Stimulated activated naive B cell treated with anti-CD40 and anti-IgM and Interleukin-4, amounts not matched to agents 10 μg/mL and 1 μg/mL and 100 μg/mL, for 72 hours (primary cell): ENCODE results near the gene NOSIP.

Experiments
- ATAC-seq, 2 donors: fragments of 150-1000 bp; cut with Tn5 transposase; replicated peaks; 2 replicates each; pipeline ENCODE4 v1.10.0; 2021; ENCODE audit warnings: moderate library complexity in 1 of 2
- DNase-seq: peaks from one replicate; pipeline ENCODE4 v3.0.0; 2021
- H3K27ac Mint-ChIP-seq: one replicate; pipeline ENCODE4 v1.8.0; 2022; ENCODE audit warnings: mild to moderate bottlenecking, mixed read lengths
- H3K27me3 Mint-ChIP-seq, 2 donors: one replicate each; pipeline ENCODE4 v1.8.0; 2022; ENCODE audit warnings: mixed read lengths in 2 of 2
- H3K36me3 Mint-ChIP-seq, 2 donors: one replicate each; pipeline ENCODE4 v1.8.0; 2022; ENCODE audit warnings: mixed read lengths in 2 of 2, mild to moderate bottlenecking in 1 of 2
- H3K4me1 Mint-ChIP-seq, 2 donors: one replicate each; pipeline ENCODE4 v1.8.0; 2022; ENCODE audit warnings: mixed read lengths in 2 of 2, mild to moderate bottlenecking in 1 of 2
- H3K4me3 Mint-ChIP-seq, 2 donors: one replicate each; pipeline ENCODE4 v1.8.0; 2022; ENCODE audit warnings: mild to moderate bottlenecking in 2 of 2, mixed read lengths in 2 of 2, moderate library complexity in 1 of 2
- H3K9me3 Mint-ChIP-seq, 2 donors: one replicate each; pipeline ENCODE4 v1.8.0; 2022; ENCODE audit warnings: mixed read lengths in 2 of 2, mild to moderate bottlenecking in 1 of 2

The NOSIP gene

GRCh38 chr19:49536921-49537462 lies 43.4 kb downstream of the NOSIP start:
- Mint-ChIP-seq H3K4me1 (peaks cover 20 to 48% of the 10 kb centered on the region in 2 donors), H3K4me3 (no peak overlapping the region), H3K27ac (no peak overlapping the region)

GRCh38 chr19:49534632-49535385 lies 45.5 kb downstream of the NOSIP start:
- H3K4me3 Mint-ChIP-seq = peak overlapping the region; percentile 84 to 87

More at GRCh38 chr19:49536921-49537462, 43.4 kb downstream of the NOSIP start:
- Mint-ChIP-seq H3K27me3 (no peaks in the 10 kb centered on the region), H3K9me3 (no peaks in the 10 kb centered on the region), H3K36me3 (no peaks in the 10 kb centered on the region)
- no peak for ATAC-seq
- DNase-seq = no peak

GRCh38 chr19:49533551-49534488 lies 46.5 kb downstream of the NOSIP start:
- Mint-ChIP-seq H3K4me3 (peak overlapping the region; percentile 84 to 87), H3K27ac (peak overlapping the region; percentile 66), H3K9me3 (no peaks in the 10 kb centered on the region), H3K4me1 (peaks cover 20 to 47% of the 10 kb centered on the region in 2 donors), H3K27me3 (no peaks in the 10 kb centered on the region), H3K36me3 (no peaks in the 10 kb centered on the region)
- ATAC-seq (peak; percentile 81 to 89), DNase-seq (peak; percentile 78)

More at GRCh38 chr19:49534632-49535385, 45.5 kb downstream of the NOSIP start:
- no peak for DNase-seq
- H3K9me3 Mint-ChIP-seq = no peaks in the 10 kb centered on the region
- no peaks in the 10 kb centered on the region for H3K36me3 Mint-ChIP-seq
- peaks cover 20 to 48% of the 10 kb centered on the region in 2 donors for H3K4me1 Mint-ChIP-seq
- no peak for ATAC-seq
- no peaks in the 10 kb centered on the region for H3K27me3 Mint-ChIP-seq
- peak overlapping the region; percentile 45 for H3K27ac Mint-ChIP-seq

GRCh38 chr19:49530708-49531107 lies 49.6 kb downstream of the NOSIP start:
- Mint-ChIP-seq H3K4me1 (peaks cover 30 to 39% of the 10 kb centered on the region in 2 donors), H3K27ac (no peak overlapping the region), H3K4me3 (no peak overlapping the region), H3K36me3 (peaks cover 2 to 6% of the 10 kb centered on the region in 2 donors), H3K9me3 (peaks cover 0 to 4% of the 10 kb centered on the region in 2 donors), H3K27me3 (peaks cover 0 to 6% of the 10 kb centered on the region in 2 donors)
- DNase-seq = no peak
- no peak for ATAC-seq

GRCh38 chr19:49528211-49528771 lies 52.1 kb downstream of the NOSIP start:
- Mint-ChIP-seq H3K4me1 (peaks cover 20 to 21% of the 10 kb centered on the region in 2 donors), H3K27ac (no peak overlapping the region), H3K27me3 (peaks cover 0 to 6% of the 10 kb centered on the region in 2 donors), H3K36me3 (peaks cover 2 to 6% of the 10 kb centered on the region in 2 donors), H3K9me3 (peaks cover 0 to 4% of the 10 kb centered on the region in 2 donors), H3K4me3 (peak overlapping the region; percentile 86)
- ATAC-seq (no peak), DNase-seq (no peak)

- no peak for DNase-seq
- Mint-ChIP-seq H3K27ac (no peak overlapping the region), H3K36me3 (peaks cover 2 to 6% of the 10 kb centered on the region in 2 donors), H3K27me3 (peaks cover 0 to 6% of the 10 kb centered on the region in 2 donors), H3K4me1 (peaks cover 15 to 16% of the 10 kb centered on the region in 2 donors), H3K9me3 (peaks cover 0 to 4% of the 10 kb centered on the region in 2 donors), H3K4me3 (no peak overlapping the region)
- no peak for ATAC-seq
Observed at GRCh38 chr19:49524812-49525455, 55.4 kb downstream of the NOSIP start.

- ATAC-seq = no peak
- Mint-ChIP-seq H3K4me3 (no peak overlapping the region), H3K27ac (no peak overlapping the region), H3K36me3 (no peaks in the 10 kb centered on the region), H3K4me1 (peaks cover 4 to 6% of the 10 kb centered on the region in 2 donors), H3K27me3 (no peaks in the 10 kb centered on the region), H3K9me3 (no peaks in the 10 kb centered on the region)
- DNase-seq = no peak
Observed at GRCh38 chr19:49520705-49521319, 59.5 kb downstream of the NOSIP start.

GRCh38 chr19:49518033-49518432 lies 62.3 kb downstream of the NOSIP start:
- Mint-ChIP-seq H3K27me3 (no peaks in the 10 kb centered on the region), H3K9me3 (no peaks in the 10 kb centered on the region), H3K4me3 (no peak overlapping the region), H3K36me3 (no peaks in the 10 kb centered on the region), H3K4me1 (peaks cover 17 to 26% of the 10 kb centered on the region in 2 donors), H3K27ac (no peak overlapping the region)
- no peak for ATAC-seq
- DNase-seq = no peak

GRCh38 chr19:49515767-49516166 lies 64.6 kb downstream of the NOSIP start:
- Mint-ChIP-seq H3K27ac (peak overlapping the region; percentile 6), H3K9me3 (no peaks in the 10 kb centered on the region), H3K4me3 (peak overlapping the region in 1 of 2 donors; percentile 47), H3K27me3 (no peaks in the 10 kb centered on the region), H3K4me1 (peaks cover 29 to 44% of the 10 kb centered on the region in 2 donors), H3K36me3 (no peaks in the 10 kb centered on the region)
- peak; percentile 71 to 79 for ATAC-seq
- DNase-seq = no peak

GRCh38 chr19:49514151-49514550 lies 66.2 kb downstream of the NOSIP start:
- H3K9me3 Mint-ChIP-seq = no peaks in the 10 kb centered on the region
- DNase-seq (no peak), ATAC-seq (no peak)
- no peak overlapping the region for H3K27ac Mint-ChIP-seq
- H3K36me3 Mint-ChIP-seq = no peaks in the 10 kb centered on the region
- peaks cover 29 to 44% of the 10 kb centered on the region in 2 donors for H3K4me1 Mint-ChIP-seq
- H3K27me3 Mint-ChIP-seq = no peaks in the 10 kb centered on the region
- H3K4me3 Mint-ChIP-seq = peak overlapping the region in 1 of 2 donors; percentile 92

GRCh38 chr19:49513746-49514118 lies 66.6 kb downstream of the NOSIP start:
- ATAC-seq (no peak), DNase-seq (no peak)
- H3K27me3 Mint-ChIP-seq = no peaks in the 10 kb centered on the region
- H3K27ac Mint-ChIP-seq = peak overlapping the region; percentile 86
- H3K4me3 Mint-ChIP-seq = peak overlapping the region; percentile 85 to 92
- no peaks in the 10 kb centered on the region for H3K9me3 Mint-ChIP-seq
- peaks cover 29 to 44% of the 10 kb centered on the region in 2 donors for H3K4me1 Mint-ChIP-seq
- no peaks in the 10 kb centered on the region for H3K36me3 Mint-ChIP-seq

GRCh38 chr19:49512970-49513745 lies 67.2 kb downstream of the NOSIP start:
- ATAC-seq = peak; percentile 57 to 67
- H3K4me1 Mint-ChIP-seq = peaks cover 29 to 44% of the 10 kb centered on the region in 2 donors
- peak overlapping the region; percentile 86 for H3K27ac Mint-ChIP-seq
- H3K4me3 Mint-ChIP-seq = peak overlapping the region; percentile 85 to 92
- DNase-seq = no peak
- H3K9me3 Mint-ChIP-seq = no peaks in the 10 kb centered on the region
- H3K27me3 Mint-ChIP-seq = no peaks in the 10 kb centered on the region
- H3K36me3 Mint-ChIP-seq = no peaks in the 10 kb centered on the region
